HuH-7.5 (cell line): ENCODE results near the gene SNAP47.

Source experiments
- DNase-seq: peaks from one replicate; pipeline ENCODE4 v3.0.0; 2011; ENCODE audit warnings: low spot score

The SNAP47 gene

DNA sequence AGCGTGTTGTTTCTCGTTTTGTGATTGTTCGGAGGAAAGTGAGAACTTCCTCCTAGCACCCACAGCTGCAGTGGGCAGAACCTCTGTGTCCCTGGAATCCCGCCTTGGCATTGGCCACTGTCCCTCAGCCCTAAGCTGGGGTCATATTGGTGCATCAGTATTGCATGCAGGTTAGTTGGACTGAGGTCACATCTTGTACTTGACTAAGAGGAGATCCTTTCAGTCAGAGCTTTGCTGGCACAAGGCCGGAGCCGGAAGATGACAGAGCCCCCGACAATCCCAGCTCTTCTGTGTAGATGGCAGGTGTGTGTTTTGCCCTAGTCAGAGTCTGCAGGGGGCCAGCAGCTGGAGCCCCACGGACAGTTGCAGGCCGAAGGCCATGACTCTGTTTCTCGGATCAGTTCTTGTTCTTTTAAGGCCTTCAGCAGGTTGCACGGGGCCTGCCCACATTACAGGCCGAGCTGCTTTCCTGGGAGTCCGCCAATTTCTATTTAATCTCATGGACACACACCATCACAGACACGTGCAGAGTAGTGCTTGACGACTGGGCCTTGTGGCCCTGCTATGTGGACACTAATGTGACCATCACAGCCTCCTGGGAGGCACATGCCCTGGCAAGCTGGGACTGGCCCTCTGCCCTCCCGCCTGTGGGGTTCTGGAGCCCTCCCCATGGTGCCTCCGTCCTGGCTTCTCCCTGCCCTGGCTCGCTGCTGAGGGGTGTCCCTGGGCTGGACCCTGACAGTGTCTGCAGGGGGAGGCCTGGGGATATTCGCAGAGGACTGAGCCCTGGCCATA is 14.9 kb downstream of the SNAP47 start:
- DNase-seq, result no peak

DNA sequence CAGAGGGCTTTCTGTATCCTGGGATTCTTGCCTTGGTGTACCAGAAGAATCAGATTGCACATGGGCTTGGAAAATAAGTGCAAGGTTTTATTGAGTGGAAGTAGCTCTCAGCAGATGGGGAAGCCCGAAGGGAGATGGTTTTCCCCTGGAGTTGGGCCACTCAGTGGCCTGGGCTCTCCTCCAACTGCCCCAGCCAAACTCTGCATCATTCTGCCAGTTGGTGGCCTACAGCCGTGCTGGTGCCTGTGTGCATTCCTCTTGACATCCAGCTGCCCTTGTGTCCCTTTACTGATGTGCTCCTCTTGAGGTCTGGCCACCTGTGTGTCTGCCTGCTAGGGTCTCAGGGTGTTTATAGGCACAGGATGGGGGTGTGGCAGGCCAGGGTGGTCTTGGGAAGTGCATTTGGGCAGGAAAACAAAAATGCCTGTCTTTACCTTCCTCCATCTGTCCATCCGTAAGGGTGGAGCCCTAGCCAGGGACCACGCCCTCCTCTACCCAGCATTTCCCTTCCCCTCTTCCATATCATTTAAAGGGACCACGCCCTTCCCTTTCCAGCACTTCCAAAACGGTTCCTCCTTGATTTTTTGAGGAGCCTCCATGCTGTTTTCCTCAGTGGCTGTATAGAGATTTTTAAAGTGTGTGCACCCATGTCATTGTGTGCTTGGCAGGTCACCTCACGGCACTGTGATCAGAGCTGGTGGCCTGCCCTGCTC is 18.9 kb downstream of the SNAP47 start:
- DNase-seq, result no peak

DNA sequence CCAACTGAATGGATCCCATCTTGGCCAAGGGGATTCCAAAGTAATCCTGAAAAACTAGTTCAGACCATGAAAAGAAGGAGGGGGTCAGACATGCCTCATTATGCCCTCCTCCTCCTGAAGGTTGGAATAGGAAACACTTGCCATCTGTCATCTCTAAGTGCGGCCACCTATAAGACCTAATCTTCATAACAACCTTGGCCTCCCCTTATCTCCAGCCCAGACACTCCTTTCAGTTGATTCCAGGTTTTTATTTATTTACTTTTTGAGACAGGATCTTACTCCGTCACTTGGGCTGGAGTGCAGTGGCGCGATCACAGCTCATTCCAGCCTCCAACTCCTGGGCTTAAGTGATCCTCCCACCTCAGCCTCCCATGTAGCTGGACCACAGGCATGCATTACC is 19.7 kb downstream of the SNAP47 start:
- no peak for DNase-seq

DNA sequence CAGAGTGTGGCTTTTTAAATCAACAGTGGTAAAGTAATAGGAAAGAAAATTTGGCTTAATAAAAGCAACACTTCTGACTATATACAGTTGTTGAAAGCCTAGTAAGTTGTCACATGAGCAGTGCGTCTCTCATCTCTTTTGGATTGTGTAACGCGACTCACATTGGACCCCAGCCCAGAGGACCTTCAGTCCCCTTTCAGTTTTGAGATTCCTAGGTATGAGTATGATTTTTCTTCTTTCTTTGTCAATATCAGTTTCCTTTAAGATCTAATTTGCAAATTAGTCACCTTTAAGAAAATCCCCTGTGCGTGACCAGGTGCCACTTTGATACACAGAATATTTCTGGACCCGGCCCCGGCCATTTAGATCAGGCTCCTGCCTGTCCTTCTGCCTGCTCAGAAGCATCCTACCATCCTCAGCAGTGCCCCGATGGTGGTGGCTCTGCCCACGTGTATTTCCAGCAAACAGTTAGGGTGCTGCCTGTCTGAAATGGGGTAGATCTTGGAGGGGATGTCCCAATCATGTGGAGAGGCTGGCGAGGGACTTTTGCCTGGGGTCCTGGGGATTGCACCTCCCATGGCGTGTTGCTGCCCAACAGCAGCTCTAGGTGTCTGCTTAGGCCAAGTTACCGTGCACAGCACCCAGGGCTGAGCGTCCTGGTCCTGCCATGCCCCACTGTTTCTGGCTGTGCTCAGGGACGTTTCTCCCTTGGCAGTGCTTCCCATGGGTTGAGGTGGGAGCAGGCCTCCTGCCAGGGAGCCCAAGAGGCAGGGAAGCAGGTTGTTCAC is 21.1 kb downstream of the SNAP47 start:
- no peak for DNase-seq

DNA sequence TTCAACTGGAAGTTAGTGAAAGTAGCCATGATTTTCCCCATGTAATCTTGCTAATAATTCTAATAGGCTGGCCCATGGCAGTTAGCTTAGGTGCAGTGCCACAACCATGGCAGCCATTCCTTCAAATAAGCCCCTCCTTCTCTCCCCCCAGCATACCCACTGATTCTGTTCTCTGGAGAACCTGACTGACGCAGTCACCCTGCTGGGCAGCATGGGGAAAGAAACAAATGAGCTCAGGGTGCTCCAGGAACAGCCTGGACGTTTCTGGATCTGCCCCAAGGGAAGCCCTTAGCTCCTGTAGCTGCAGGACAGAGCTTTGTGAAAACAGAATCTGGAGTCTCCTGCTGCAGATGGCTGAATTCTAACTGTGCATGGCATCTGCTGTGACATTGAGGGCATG is 22.5 kb downstream of the SNAP47 start:
- DNase-seq, result no peak

DNA sequence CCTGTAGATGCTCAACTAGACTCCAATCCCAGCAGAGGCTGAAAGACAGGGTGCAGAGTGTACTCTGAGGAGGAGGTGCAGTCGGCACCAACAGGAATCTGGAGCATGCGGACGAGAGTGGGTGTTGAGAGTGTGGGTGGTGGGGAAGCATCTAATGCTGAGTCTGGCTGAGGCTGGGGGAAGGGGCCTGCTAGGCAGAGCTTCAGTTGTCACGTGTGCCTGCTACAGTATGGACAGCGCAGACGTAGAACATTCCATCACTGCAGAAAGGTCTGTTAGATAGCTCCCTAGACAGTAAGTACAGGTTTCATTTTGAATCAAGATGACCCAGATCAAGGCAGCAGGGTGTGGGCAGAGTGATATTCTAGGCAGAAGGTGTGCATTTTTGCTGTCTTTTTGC is 23.1 kb downstream of the SNAP47 start:
- no peak for DNase-seq

DNA sequence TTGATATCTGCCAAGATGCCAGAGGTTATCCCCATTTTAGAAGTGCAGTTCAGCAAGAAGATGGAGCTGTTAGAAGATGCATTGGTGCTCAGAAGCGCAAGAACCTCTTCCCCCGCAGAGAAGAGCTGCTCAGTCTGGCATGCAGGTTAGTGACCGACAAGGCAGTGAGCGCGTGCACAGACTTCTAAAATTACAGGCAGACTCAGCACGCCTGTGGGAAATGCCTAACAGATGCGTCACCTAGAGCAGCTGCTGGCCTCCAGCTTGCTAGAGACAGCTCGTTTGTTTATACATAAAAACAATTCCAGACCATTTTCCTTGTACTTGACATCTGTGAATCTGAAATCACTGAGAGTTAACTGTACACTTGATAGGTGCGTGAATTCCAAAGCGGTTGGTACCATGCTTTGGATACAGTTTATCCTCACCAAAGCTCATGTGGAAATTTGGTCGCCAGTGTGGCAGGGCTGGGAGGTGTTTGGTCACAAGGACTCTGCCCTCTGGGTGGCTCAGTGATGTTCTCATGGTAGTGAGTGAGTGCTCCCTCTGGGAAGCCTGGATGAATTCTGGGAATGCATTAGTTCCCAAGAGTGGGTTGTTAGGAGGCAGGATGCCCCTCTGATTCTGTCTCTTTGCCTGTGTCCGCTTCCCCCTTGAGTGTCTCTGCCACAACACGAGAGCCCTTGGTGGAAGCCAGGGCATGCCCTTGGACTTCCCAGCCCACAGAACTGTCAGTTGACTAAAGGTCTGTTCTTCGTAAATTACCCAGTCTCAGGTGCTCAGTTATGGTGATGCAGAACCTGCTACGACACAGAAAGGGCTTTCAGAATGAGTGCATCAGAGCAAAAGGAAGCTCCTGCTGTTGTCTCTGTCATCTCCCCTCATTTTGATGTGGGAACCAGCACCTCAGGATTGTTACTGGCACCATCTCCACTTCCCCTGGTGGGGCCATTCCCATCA is 24.4 kb downstream of the SNAP47 start:
- no peak for DNase-seq

DNA sequence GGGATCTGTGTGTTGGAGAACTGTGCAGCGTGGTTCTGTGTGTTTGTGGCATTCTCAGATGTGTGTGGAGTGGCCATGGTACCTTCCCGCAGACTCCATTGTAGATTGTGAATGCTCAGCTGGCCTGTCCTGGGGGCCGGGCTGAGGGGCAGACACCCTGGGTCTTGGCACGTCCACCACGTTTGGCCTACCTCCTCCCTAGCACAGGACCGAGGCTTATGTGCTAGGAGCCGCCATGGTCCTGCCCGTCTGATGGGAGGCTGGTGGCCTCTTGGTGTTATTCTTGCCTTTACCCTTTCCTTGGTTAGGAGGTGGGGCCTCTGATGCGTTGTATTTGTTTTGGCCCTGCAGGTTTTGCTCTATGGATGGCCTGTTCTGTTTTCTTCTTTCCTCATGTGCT is 25.1 kb downstream of the SNAP47 start:
- DNase-seq, result no peak

DNA sequence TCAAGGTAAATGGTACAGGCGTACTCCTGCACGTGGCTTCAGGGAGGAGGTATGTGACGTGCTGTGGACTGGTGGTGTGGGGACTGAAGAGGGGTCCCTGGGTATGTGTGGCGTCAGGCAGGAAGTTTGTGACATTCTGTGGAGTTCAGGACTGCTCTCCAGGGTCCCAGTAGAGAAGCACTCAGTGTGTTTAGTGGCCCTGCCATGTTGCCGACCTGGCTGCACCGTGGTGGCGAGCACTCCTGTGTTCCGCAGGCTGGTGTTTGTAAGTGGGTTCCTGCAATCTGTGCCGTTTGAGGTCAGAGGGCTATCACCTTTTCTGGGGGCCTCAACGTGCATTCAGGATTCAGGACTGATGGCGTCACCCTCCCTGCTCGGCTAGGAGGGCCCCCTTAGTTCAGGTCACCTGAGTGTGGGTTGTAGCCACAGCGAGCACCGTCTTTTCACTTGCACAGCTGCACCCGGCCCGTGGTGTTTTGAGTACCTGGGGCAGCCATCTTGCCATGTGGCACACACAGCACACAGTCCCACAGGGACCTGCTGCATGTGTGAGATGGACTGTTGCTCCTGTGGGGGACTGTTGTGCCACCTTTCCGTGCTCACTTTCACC is 26.5 kb downstream of the SNAP47 start:
- no peak for DNase-seq

DNA sequence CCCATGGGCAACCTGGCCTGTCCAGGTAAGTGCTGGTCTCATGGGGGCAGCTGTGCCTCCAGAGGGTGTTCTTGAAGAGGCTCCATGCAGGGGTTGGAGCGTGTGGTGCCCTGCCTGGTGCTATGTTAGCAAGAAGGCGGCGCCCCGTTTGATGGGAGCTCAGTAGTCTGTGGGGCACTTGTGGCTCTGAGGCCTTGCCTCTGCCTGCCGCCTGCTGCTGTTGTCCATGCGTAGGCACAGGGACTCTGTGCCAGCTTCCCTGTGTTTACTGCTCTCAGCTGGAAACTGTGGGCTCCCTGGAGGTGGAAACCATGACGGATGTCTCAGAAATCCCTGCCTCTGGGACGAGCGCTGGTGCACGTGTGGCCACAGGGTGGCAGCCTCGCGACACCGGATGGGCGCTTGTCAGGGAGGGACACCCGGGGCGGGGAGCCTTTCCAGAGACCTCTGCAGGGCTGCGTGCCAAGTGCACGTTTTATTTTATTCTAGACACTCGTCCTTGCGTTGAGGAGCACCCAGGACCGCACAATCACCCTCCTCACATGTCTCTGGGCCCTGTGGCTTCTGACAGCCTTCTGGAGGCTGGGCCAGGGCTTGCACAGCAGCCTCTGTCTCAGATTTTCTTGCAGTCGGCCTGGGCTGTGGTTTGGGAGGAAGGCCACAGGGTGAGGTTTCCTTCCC is 27.1 kb downstream of the SNAP47 start:
- peak; percentile 99 for DNase-seq

DNA sequence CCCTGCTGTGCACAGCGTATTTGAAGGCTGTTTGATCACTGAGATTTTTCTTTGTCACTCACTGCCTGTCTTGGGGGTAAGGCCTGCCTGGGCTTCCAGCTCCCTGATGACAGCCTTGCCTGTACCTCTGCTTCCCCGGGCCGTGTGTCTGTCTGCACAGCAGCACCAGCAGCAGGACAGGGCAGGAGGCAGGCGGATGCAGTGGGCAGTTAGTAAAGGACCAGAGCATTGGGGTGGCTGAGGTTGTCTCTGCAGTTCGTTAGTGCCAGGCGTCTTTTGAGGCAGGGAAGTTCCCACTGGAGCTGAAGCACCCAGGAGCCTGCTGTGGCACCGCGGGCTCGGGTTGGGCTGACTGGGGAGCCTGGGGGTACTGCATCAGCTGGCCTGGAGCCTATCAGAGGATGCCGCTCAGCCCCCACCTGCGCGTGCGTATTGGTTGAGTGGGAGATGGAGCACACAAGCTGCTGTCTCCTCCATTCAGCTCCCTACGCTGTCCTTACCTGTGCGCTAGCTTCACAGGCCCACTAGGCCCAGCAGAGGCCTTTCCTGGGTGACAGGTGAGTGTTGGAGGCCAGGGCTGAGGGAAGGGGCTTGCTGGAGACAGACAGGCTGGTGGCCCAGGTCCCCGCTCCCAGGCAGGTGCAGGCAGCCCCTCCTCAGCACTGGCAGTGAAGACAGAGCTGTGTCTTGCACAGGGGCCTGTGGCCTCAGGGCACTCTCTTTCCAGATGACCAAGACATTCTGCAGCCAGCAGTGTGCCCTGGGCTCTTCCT is 28.2 kb downstream of the SNAP47 start:
- no peak for DNase-seq

DNA sequence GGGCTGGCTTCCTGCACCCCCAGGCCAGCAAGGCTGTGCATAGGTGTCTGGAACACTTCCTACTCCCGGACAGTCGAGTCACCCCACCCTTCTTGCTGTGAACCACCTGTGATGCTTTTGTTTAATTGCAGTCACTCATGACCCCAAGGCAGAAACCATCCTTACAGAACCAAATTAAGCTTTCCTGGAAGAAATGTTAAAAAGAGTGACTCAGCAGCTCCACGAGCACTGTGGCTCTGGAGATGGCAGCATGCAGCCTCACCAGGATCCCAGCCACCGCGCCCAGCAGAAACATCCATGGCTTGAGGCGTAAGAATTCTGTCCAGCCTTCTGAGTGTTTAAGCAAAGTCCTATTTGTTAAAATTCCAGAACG is 28.8 kb downstream of the SNAP47 start:
- DNase-seq, result no peak

DNA sequence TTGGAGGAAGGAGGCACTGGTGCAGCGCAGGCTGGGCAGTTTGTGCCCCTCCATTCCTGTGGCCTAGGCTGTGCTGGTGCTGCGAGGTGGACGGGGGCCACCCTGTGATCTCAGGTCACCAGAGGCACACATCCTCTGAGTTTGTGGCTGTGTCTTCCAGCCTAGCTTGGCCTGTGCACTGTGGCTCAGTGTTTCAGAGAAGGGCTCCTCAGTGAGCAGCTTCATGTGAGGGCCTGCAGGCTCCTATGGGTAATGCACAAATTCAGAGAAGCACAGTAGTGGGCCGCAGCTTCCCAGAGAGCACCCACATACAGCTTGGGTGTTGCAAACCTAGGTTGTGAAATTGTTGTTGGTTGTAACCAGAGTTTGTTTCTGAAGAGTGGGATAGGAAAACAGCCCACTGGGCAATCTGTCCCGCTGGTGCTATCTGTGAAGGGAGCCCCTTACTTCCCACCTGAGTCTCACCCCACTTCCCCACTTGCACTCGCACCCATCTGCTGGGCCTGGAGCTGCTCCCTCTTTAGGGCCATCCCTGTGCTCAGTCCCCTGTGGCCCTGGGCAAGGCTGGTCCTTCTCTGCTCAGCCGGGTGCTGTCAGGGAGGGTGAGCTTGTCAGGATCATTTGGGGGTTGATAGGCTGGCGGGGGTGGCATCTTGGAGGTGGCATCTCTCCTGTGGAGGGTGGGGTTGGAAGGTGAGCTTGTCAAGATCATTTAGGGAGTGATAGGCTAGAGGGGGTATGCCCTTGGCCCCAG is 30.2 kb downstream of the SNAP47 start:
- no peak for DNase-seq

DNA sequence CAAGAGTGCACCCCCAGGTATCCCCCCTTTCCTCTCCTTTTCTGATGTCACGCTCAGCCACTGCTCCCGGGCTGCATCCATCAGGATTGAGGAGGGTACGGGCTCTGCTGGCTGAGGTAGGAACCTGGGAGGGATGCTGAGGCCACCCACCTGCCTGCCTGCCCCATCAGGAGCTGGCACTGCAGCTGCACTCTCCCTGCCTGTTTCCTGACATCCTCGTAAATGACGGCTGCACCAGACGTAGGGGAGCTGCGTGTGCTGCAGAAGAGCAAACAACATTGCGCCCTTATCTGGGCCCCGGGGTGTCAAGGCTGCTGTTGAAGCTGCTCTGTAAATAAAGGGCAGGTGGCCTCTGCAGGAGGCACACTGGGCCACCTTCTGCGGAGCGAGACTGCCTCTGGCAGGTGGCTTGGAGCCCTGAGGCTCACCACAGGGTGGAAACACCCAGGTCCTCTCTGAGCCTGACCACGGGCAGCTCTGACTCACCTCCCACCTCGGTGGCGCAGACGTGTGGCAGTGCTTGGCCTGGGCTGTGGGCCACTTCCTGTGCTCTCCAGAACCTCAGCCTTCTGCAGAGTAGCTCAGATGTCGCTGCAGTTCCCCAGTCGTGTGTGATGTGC is 30.9 kb downstream of the SNAP47 start:
- no peak for DNase-seq

DNA sequence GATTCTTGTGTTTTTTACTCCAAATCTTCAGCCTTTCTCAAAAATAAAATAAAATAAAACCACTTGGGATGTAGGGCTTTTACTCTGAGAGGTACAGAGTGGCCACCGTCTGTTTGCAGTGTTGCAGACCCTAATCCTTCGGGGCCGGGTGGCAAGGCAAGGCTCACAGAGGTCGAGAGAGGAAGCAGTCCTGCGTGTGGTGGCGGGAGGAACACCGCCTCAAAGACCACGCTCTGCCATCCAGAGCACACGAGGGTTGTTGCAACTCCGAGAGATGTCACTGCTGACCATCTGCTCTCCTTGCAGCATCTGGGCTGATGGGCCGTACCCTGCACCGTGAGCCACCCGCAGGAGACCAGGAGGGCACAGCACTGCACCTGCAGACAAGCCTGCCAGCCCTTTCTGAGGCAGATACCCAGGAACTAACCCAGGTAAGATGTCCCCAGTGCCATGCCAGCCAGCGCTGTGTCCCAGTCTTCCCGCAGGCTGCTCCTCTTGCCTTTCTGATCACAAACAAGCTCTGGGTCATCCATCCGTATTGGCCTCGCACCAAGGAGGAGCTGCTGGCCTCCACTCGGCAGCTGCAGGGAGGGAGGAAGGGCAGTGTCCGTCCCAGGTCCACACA is 31.5 kb downstream of the SNAP47 start:
- no peak for DNase-seq

DNA sequence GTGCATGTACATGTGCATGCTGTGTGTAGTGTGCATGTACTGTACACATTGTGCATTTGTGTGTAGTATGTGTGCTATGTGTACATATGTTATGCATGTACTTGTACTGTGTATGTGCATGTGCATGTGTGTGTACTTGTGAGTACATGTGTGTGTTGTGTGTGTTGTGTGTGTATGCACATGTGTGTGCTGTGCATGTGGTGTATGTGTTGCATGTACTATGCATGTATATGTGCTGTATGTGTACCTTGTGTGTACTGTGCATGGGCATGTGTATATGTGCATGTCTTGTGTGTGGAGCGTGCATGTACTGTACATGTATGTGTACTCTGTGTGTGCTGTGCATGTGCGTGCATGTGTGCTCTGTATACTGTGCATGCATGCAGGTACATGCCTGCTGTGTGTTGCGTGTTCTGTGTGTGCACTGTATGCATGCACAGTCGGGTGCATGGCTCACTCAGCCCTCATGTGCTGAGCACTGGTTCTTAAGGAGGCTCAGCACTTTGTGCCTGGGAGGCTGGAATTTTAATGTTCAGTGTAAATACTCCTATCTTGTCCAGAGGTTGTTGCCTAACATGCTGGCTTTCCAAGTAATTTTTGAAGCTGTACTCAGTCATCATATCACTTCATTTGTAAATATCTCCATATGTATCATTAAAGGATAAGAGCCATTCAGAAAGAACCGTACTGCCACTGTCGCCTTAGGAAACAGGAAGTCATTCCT is 32.3 kb downstream of the SNAP47 start:
- no peak for DNase-seq

DNA sequence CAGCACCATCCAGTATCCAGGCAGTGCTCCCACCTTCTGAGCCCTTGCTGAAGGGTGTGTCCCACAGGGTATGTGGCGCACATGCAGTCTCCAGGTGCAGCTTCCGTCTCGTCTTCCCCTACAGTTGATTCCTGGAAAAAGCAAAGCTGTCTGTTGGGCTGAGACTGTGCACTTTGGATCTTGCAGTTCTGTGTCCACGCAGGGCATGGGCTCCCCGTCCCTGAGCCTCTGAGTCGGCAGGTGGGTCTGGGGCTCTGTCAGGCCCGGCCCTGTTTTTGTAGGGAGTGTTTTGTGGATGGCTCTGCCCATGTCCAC is 32.8 kb downstream of the SNAP47 start:
- DNase-seq, result no peak

DNA sequence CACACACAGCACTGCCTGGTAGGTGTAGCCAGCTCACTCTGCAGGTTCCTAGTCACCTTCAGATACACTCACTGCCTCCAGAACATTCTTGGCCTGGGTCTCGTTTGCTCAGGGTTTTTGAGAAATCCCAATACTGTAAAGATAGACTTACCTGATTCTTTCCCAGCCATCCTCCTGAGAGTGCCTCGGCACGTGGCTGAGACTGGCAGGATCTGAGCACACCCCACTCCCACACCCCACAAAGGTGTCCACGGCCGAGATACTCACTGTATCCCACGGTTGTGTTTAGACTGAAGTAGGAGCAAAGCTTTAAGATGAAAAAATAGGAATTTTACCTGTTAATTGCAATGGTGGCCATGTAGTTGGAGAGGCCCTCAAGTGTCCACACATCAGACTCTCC is 33.4 kb downstream of the SNAP47 start:
- DNase-seq, result no peak
